Prostate gland (tissue), 2 donors: ENCODE results near the gene DCTN2.
"Not testable (repeated sequence)": the region's sequence is repeated elsewhere in the genome, so short reads cannot be mapped to it uniquely, and the experiment has no call there.

Experiments
- CTCF ChIP-seq, 4 experiments: fragments of 200-600 bp in 2 of 4; fragments of 450-650 bp in 2 of 4; sonication (generic) in 2 of 4; IDR thresholded peaks; 1 replicate in 3 of 4; 2 replicates in 1 of 4; pipeline ENCODE4 v1.5.1; 2016 to 2019; ENCODE audit warnings: antibody characterized with exemption in 4 of 4, mild to moderate bottlenecking in 2 of 4, moderate library complexity in 2 of 4
- POLR2A ChIP-seq: fragments of 450-650 bp; IDR thresholded peaks from one replicate; pipeline ENCODE4 v1.6.1; 2016; ENCODE audit warnings: antibody characterized with exemption, mild to moderate bottlenecking
- POLR2AphosphoS5 ChIP-seq: sonication (generic); formaldehyde crosslinking; IDR thresholded peaks from one replicate; pipeline ENCODE4 v1.6.1; 2017; ENCODE audit warnings: antibody characterized with exemption

GRCh38 chr12:57561117-57561516 is 14.1 kb upstream of the DCTN2 start:
- TF ChIP-seq CTCF (IDR thresholded peaks at IDR 0.05); POLR2AphosphoS5; POLR2A: not testable (repeated sequence)
